Keratinocyte (primary cell): ENCODE data around the gene RBM8A. TPM values are rescaled to one million over a fixed set of nuclear protein-coding genes. Genes with fewer than 3 reads are reported as not detected.

Source experiments
- DNase-seq: peaks from one replicate; pipeline ENCODE4 v3.0.0-alpha.2; 2011; ENCODE audit warnings: low read depth, missing footprints, low spot score
- FAIRE-seq: peaks from 2 replicates; lab custom pipeline; 2011; peaks lifted over from hg19 to GRCh38; lab: Jason Lieb, UNC
- H2AFZ ChIP-seq: 2 replicates; pipeline ENCODE4 v1.6.0; 2012; ENCODE audit warnings: low read length, control low read depth, inconsistent platforms; ENCODE audit not compliant: control insufficient read depth
- H3K27ac ChIP-seq: 2 replicates; pipeline ENCODE4 v1.5.1; 2011; ENCODE audit warnings: low read length; ENCODE audit not compliant: control insufficient read depth, insufficient read depth
- H3K27me3 ChIP-seq: 3 replicates; pipeline ENCODE4 v1.6.0; 2011; ENCODE audit warnings: low read length; ENCODE audit not compliant: control insufficient read depth, insufficient read depth; ENCODE audit errors: extremely low read depth
- H3K36me3 ChIP-seq, 2 experiments: 2 replicates in 1 of 2; 3 replicates in 1 of 2; pipeline ENCODE4 v1.5.1; 2011; ENCODE audit warnings: low read length in 2 of 2, mild to moderate bottlenecking in 1 of 2; ENCODE audit not compliant: control insufficient read depth in 2 of 2, insufficient read depth in 2 of 2; ENCODE audit errors: extremely low read depth in 1 of 2
- H3K4me1 ChIP-seq: 3 replicates; pipeline ENCODE4 v1.5.1; 2011; ENCODE audit warnings: low read length; ENCODE audit not compliant: control insufficient read depth, insufficient read depth; ENCODE audit errors: extremely low read depth
- H3K4me2 ChIP-seq: 3 replicates; pipeline ENCODE4 v1.6.0; 2011; ENCODE audit warnings: low read depth, low read length; ENCODE audit not compliant: control insufficient read depth, insufficient read depth; ENCODE audit errors: extremely low read depth
- H3K4me3 ChIP-seq, 3 experiments: fragments of 200-600 bp in 1 of 3; sonication (generic) in 1 of 3; 2 replicates in 2 of 3; 3 replicates in 1 of 3; pipeline ENCODE4 v1.5.1; 2011 to 2016; ENCODE audit warnings: low read length in 3 of 3, mild to moderate bottlenecking in 3 of 3, control low read depth in 2 of 3, inconsistent platforms in 1 of 3, low read depth in 1 of 3, mixed read lengths in 1 of 3, mixed run types in 1 of 3, moderate library complexity in 1 of 3; ENCODE audit not compliant: control insufficient read depth in 2 of 3, insufficient read depth in 2 of 3; ENCODE audit errors: extremely low read depth in 1 of 3
- H3K79me2 ChIP-seq: 2 replicates; pipeline ENCODE4 v1.6.0; 2012; ENCODE audit warnings: low read length; ENCODE audit not compliant: control insufficient read depth, insufficient read depth
- H3K9ac ChIP-seq: 3 replicates; pipeline ENCODE4 v1.6.0; 2011; ENCODE audit warnings: low read length; ENCODE audit not compliant: control insufficient read depth, insufficient read depth; ENCODE audit errors: extremely low read depth
- H3K9me1 ChIP-seq: 3 replicates; pipeline ENCODE4 v1.6.0; 2011; ENCODE audit warnings: low read length; ENCODE audit not compliant: control insufficient read depth, insufficient read depth; ENCODE audit errors: extremely low read depth
- H3K9me3 ChIP-seq: 2 replicates; pipeline ENCODE4 v1.5.1; 2012; ENCODE audit warnings: low read depth, low read length; ENCODE audit not compliant: control insufficient read depth
- H4K20me1 ChIP-seq: 3 replicates; pipeline ENCODE4 v1.6.0; 2011; ENCODE audit warnings: low read length; ENCODE audit not compliant: control insufficient read depth, insufficient read depth; ENCODE audit errors: extremely low read depth
- EZH2 ChIP-seq: IDR thresholded peaks from one replicate; pipeline ENCODE4 v1.6.1; 2012; ENCODE audit warnings: inconsistent platforms, mild to moderate bottlenecking, low read length, moderate library complexity
- dilution Hi-C: fragments of 300-500 bp; cut with MboI; formaldehyde crosslinking; loops from one replicate; pipeline ENCODE4 v1.7.0; 2020; ENCODE audit warnings: low sequenced_read_pairs; ENCODE audit not compliant: extremely low pct_ligation_motif_present
- polyA plus RNA-seq, 5 experiments: library from polyadenylated mRNA; depleted of rRNA in 3 of 5; stranded (reverse) in 3 of 5; stranded (forward) in 1 of 5; unstranded in 1 of 5; fragments of >200 nt; gene quantifications; 1 replicate in 1 of 5; 2 replicates in 3 of 5; 3 replicates in 1 of 5; pipeline versions ENCODE4 v1.2.1 to v1.2.3, GENCODE V29; 2011 to 2012; ENCODE audit warnings: missing spikeins in 2 of 5, low read depth in 1 of 5, low replicate concordance in 1 of 5
- TF ChIP-seq, protein P1 (sequence below), 3 experiments: IDR thresholded peaks in 1 of 3; conservative IDR thresholded peaks in 1 of 3; optimal IDR thresholded peaks in 1 of 3; 2 replicates in 2 of 3; 3 replicates in 1 of 3; pipeline versions ENCODE3 to v1.5.1; 2011; ENCODE audit warnings: low read length in 3 of 3, mild to moderate bottlenecking in 3 of 3, moderate library complexity in 2 of 3, control low read depth in 1 of 3, inconsistent platforms in 1 of 3; ENCODE audit not compliant: insufficient read depth in 2 of 3; ENCODE audit errors: extremely low read depth in 1 of 3

Gene RBM8A
- polyA plus RNA-seq, 1 donor (not counting 4 experiments of a cell fraction or from before 2014, with no cell fraction given) = 209 TPM

DNA sequence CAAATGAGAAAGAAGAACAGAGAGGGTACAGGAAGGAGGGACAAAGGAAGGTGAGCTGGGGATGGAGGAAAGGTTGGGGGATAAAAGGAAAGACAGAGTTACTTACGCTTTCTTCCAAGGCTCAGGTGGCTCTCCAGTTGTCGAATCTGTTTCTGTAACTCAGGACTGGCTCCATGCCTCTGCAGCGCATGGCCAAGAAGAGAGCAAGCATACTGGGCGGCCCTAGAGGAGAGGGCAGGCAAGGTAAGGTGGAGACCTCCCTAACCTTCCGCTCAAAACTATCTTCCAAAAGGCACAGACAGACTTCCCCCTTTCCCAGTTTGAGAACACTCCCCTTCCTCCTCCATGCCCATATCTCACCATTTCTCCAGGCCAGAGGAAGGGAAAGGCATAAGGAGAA, 9.7 kb downstream of the RBM8A start:
- Histone ChIP-seq H3K9ac (peak overlapping the region; percentile 90), H3K36me3 (peaks cover 6% of the 10 kb centered on the region in 2 experiments), H3K27me3 (no peaks in the 10 kb centered on the region), H3K4me2 (peak overlapping the region; percentile 99), H2AFZ (peak overlapping the region; percentile 78), H3K9me1 (no peaks in the 10 kb centered on the region), H3K79me2 (peaks cover 15% of the 10 kb centered on the region), H3K4me3 (peak overlapping the region; percentile 66 to 91 (median 88)), H3K4me1 (peaks cover 19% of the 10 kb centered on the region), H3K9me3 (no peaks in the 10 kb centered on the region), H3K27ac (peak overlapping the region; percentile 93), H4K20me1 (no peaks in the 10 kb centered on the region)
- FAIRE-seq = no peak
- no peak for DNase-seq
- TF ChIP-seq EZH2 = no peak
- TF ChIP-seq, protein P1, sequence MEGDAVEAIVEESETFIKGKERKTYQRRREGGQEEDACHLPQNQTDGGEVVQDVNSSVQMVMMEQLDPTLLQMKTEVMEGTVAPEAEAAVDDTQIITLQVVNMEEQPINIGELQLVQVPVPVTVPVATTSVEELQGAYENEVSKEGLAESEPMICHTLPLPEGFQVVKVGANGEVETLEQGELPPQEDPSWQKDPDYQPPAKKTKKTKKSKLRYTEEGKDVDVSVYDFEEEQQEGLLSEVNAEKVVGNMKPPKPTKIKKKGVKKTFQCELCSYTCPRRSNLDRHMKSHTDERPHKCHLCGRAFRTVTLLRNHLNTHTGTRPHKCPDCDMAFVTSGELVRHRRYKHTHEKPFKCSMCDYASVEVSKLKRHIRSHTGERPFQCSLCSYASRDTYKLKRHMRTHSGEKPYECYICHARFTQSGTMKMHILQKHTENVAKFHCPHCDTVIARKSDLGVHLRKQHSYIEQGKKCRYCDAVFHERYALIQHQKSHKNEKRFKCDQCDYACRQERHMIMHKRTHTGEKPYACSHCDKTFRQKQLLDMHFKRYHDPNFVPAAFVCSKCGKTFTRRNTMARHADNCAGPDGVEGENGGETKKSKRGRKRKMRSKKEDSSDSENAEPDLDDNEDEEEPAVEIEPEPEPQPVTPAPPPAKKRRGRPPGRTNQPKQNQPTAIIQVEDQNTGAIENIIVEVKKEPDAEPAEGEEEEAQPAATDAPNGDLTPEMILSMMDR (optimal IDR thresholded peaks at IDR 0.05 in 1 of 3, IDR thresholded peaks at IDR 0.05 in 1 of 3, conservative IDR thresholded peaks at IDR 0.05 in 1 of 3; ENCODE audit: extremely low read depth in 1 of 3, insufficient read depth in 2 of 3, low read length in 3 of 3) = no peak
- dilution Hi-C loops = no loop called here

DNA sequence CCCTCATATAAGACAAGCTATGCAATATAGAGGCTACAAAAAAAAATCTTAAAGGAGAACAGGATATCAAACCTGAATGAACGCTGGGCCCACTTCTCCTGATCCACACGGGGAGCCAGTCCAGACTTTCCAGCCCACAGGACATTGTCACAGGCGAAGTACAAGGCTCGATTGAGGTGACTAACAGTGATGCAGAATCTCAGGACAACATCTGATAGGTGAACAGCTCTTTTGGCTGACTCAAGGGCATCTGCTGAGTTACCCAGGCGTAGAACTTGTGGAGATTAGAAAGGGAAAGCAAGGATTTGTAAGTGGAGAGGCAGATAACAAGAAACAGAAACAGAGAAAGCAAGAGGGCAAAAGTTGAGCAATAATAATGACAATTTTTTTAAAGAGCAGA, 10.5 kb downstream of the RBM8A start:
- H3K9me3 ChIP-seq = no peaks in the 10 kb centered on the region
- H3K4me3 ChIP-seq = no peak overlapping the region
- H3K36me3 ChIP-seq = peaks cover 6 to 9% of the 10 kb centered on the region in 2 experiments
- H3K4me2 ChIP-seq = peak overlapping the region; percentile 25
- H3K9ac ChIP-seq = no peak overlapping the region
- no peaks in the 10 kb centered on the region for H4K20me1 ChIP-seq
- FAIRE-seq (no peak), DNase-seq (no peak)
- peaks cover 19% of the 10 kb centered on the region for H3K4me1 ChIP-seq
- no peak overlapping the region for H2AFZ ChIP-seq
- no peaks in the 10 kb centered on the region for H3K9me1 ChIP-seq
- dilution Hi-C loops = no loop called here
- peaks cover 15% of the 10 kb centered on the region for H3K79me2 ChIP-seq
- TF ChIP-seq, protein P1 (optimal IDR thresholded peaks at IDR 0.05 in 1 of 3, IDR thresholded peaks at IDR 0.05 in 1 of 3, conservative IDR thresholded peaks at IDR 0.05 in 1 of 3; ENCODE audit: extremely low read depth in 1 of 3, insufficient read depth in 2 of 3, low read length in 3 of 3) = no peak
- no peak for TF ChIP-seq EZH2
- no peak overlapping the region for H3K27ac ChIP-seq
- H3K27me3 ChIP-seq = no peaks in the 10 kb centered on the region
